ENCODE data around the gene DUSP2.

DNA sequence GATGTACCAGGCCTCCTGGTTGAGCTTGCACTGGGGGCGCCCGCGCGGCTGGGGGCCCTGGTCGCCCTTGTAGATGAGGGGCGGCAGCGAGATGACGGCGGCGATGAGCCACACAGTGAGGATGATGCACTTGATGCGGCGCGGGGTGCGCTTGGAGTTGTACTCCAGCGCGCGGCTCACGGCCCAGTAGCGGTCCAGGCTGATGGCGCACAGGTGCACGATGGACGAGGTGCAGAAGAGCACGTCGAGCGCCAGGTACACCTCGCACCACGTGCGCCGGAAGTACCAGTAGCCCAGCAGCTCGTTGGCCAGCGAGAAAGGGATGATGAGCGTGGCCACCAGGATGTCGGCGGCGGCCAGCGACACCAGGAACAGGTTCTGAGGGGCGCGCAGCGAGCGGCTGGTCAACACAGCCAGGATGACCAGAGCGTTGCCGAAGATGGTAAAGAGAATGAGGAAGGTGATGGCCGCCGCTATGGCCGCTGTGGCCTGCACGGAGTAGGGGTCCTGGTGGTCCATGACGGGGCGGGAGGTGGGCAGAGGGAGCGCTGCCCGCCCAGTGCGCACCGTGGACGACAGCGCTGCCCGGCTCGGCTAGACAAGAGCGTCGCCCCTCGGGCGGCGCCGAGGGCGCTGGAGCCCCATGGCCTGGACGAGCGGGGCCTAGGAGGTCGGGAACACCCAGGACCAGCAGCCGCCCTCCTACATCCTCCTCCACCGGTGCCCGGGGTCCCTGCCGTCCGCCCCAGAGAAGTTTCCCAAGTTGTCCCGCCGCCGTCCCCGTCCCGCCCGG, 29.4 kb downstream of the DUSP2 start:
- TF ChIP-seq, protein P1, sequence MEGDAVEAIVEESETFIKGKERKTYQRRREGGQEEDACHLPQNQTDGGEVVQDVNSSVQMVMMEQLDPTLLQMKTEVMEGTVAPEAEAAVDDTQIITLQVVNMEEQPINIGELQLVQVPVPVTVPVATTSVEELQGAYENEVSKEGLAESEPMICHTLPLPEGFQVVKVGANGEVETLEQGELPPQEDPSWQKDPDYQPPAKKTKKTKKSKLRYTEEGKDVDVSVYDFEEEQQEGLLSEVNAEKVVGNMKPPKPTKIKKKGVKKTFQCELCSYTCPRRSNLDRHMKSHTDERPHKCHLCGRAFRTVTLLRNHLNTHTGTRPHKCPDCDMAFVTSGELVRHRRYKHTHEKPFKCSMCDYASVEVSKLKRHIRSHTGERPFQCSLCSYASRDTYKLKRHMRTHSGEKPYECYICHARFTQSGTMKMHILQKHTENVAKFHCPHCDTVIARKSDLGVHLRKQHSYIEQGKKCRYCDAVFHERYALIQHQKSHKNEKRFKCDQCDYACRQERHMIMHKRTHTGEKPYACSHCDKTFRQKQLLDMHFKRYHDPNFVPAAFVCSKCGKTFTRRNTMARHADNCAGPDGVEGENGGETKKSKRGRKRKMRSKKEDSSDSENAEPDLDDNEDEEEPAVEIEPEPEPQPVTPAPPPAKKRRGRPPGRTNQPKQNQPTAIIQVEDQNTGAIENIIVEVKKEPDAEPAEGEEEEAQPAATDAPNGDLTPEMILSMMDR (IDR thresholded peaks at IDR 0.05; ENCODE audit: low read depth, low read length): no peak
- TF ChIP-seq, protein P2, sequence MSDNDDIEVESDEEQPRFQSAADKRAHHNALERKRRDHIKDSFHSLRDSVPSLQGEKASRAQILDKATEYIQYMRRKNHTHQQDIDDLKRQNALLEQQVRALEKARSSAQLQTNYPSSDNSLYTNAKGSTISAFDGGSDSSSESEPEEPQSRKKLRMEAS (IDR thresholded peaks at IDR 0.05; ENCODE audit: low read depth, low read length): no peak
